ENCODE results near the gene PCGF6. TPM values are rescaled to one million over a fixed set of nuclear protein-coding genes. Genes with fewer than 3 reads are reported as not detected.
"Not testable (repeated sequence)": the region's sequence is repeated elsewhere in the genome, so short reads cannot be mapped to it uniquely, and the experiment has no call there.

The PCGF6 gene
- total RNA-seq, 1 donor from 2014 or later: 5.4 TPM

- no peak for DNase-seq
- H3K27me3 ChIP-seq (ENCODE audit: low read depth): no peaks in the 10 kb centered on the region
- H3K27ac ChIP-seq (replicated peaks): peak overlapping the region; percentile 90
- H3K4me3 ChIP-seq: peak overlapping the region; percentile 92
- no peak for TF ChIP-seq CTCF (IDR thresholded peaks at IDR 0.05; ENCODE audit: borderline replicate concordance)
- H3K9me3 ChIP-seq (replicated peaks): no peaks in the 10 kb centered on the region
- intact Hi-C loops (cut with micrococcal nuclease): no loop called here
- H3K36me3 ChIP-seq: no peaks in the 10 kb centered on the region
- H3K4me1 ChIP-seq: peaks cover 38% of the 10 kb centered on the region
Observed at GRCh38 chr10:103367379-103367781, 16.4 kb upstream of the PCGF6 start.

- H3K4me3 ChIP-seq; H3K9me3 ChIP-seq (replicated peaks); H3K4me1 ChIP-seq; H3K36me3 ChIP-seq; H3K27me3 ChIP-seq (ENCODE audit: low read depth); H3K27ac ChIP-seq (replicated peaks); intact Hi-C loops (cut with micrococcal nuclease); DNase-seq: not testable (repeated sequence)
Observed at GRCh38 chr10:103360791-103361190, 9.9 kb upstream of the PCGF6 start.

- H3K4me1 ChIP-seq; H3K4me3 ChIP-seq; H3K9me3 ChIP-seq (replicated peaks); H3K27ac ChIP-seq (replicated peaks); H3K36me3 ChIP-seq; H3K27me3 ChIP-seq (ENCODE audit: low read depth); DNase-seq; intact Hi-C loops (cut with micrococcal nuclease): not testable (repeated sequence)
Observed at GRCh38 chr10:103359493-103359892, 8.6 kb upstream of the PCGF6 start.

GRCh38 chr10:103355906-103356599, 5.1 kb upstream of the PCGF6 start:
- H3K4me1 ChIP-seq: peaks cover 6% of the 10 kb centered on the region
- H3K4me3 ChIP-seq: no peak overlapping the region
- no peaks in the 10 kb centered on the region for H3K27me3 ChIP-seq (ENCODE audit: low read depth)
- intact Hi-C loops (cut with micrococcal nuclease): no loop called here
- no peaks in the 10 kb centered on the region for H3K9me3 ChIP-seq (replicated peaks)
- DNase-seq: no peak
- no peak overlapping the region for H3K27ac ChIP-seq (replicated peaks)
- TF ChIP-seq CTCF (IDR thresholded peaks at IDR 0.05; ENCODE audit: borderline replicate concordance): no peak
- no peaks in the 10 kb centered on the region for H3K36me3 ChIP-seq

DNA sequence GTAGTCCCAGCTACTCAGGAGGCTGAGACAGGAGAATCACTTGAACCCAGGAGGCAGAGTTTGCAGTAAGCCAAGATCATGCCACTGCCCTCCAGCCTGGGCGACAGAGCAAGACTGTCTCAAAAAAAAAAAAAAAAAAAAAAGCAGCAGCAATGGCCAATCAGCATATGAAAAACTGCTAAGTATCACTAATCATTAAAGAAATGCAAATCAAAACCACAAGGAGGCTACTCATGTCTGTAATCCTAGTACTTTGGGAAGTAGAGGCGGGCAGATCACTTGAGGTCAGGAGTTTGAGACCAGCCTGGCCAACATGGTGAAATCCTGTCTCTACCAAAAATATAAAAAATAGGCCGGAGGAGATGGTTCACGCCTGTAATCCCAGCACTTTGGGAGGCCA, 3.6 kb upstream of the PCGF6 start:
- H3K27me3 ChIP-seq (ENCODE audit: low read depth); intact Hi-C loops (cut with micrococcal nuclease); H3K4me3 ChIP-seq; H3K27ac ChIP-seq (replicated peaks); DNase-seq; H3K9me3 ChIP-seq (replicated peaks); H3K36me3 ChIP-seq: not testable (repeated sequence)
- peaks cover 20% of the 10 kb centered on the region for H3K4me1 ChIP-seq

DNA sequence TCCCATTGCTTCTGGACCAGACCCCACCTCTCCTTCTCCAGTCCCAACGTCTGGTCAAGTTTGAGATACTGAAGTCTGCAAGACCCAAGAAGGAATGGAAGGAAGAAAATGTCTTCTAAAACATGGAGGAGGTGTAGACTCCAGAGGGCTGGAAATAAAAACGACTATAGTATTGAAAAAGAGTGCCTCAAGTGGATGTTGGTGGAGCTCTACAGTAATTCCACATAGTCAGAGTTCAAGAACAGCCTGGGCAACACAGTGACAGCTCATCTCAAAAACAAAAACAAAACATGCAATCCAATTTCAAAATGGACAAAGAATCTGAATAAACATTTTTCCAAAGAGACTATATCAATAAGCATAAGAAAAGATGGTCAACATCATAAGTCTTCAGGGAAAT, 2.3 kb upstream of the PCGF6 start:
- intact Hi-C loops (cut with micrococcal nuclease): no loop called here

More for the DNA sequence above, 2.3 kb upstream of the PCGF6 start:
- Histone ChIP-seq H3K36me3 (peaks cover 8% of the 10 kb centered on the region), H3K27ac (replicated peaks) (no peak overlapping the region), H3K4me1 (peaks cover 24% of the 10 kb centered on the region), H3K27me3 (ENCODE audit: low read depth) (no peaks in the 10 kb centered on the region), H3K4me3 (no peak overlapping the region), H3K9me3 (replicated peaks) (no peaks in the 10 kb centered on the region)
- TF ChIP-seq CTCF (IDR thresholded peaks at IDR 0.05; ENCODE audit: borderline replicate concordance): no peak
- DNase-seq: no peak

All from left ventricle myocardium inferior (tissue), 1 donor.